ENCODE data around the gene HAUS5. TPM values are rescaled to one million over a fixed set of nuclear protein-coding genes. Genes with fewer than 3 reads are reported as not detected.

Gene HAUS5
- total and polyA plus RNA-seq, 10 of the 15 experiments (the other 5 are each of a cell fraction or from before 2014, with no cell fraction given): 3.1 to 32.6 (median 17.6) TPM

GRCh38 chr19:35648017-35648961 is 35.8 kb downstream of the HAUS5 start, which contains the start of gene COX6B1 (continued):
- no peak for TF ChIP-seq EP300 (IDR thresholded peaks at IDR 0.05; ENCODE audit: borderline replicate concordance in 1 of 2, control insufficient read depth in 1 of 2, low read depth in 2 of 2, low read length in 2 of 2)
- TF ChIP-seq SREBF2 (IDR thresholded peaks at IDR 0.05; ENCODE audit: low read length): no peak
- TF ChIP-seq TARDBP (IDR thresholded peaks at IDR 0.05; ENCODE audit: borderline replicate concordance): no peak
- TF ChIP-seq PAX5 (IDR thresholded peaks at IDR 0.05; ENCODE audit: borderline replicate concordance, low read depth, low read length): peak; percentile 42; the same call in 1 of the 2 replicates
- no peak for TF ChIP-seq GATAD2B (conservative IDR thresholded peaks at IDR 0.05; ENCODE audit: low read depth)
- no peak for TF ChIP-seq SIN3A (IDR thresholded peaks at IDR 0.05; ENCODE audit: low read depth, low read length)
- TF ChIP-seq TBL1XR1 (IDR thresholded peaks at IDR 0.05; ENCODE audit: low read depth, low read length): no peak
- TF ChIP-seq BCL3 (IDR thresholded peaks at IDR 0.05; ENCODE audit: borderline replicate concordance, insufficient read depth, low read depth, low read length, poor library complexity, severe bottlenecking): no peak
- TF ChIP-seq MTA3 (IDR thresholded peaks at IDR 0.05; ENCODE audit: borderline replicate concordance, low read length): no peak
- TF ChIP-seq KLF5 (IDR thresholded peaks at IDR 0.05; ENCODE audit: partially characterized antibody): no peak
- no peak for TF ChIP-seq EED (IDR thresholded peaks at IDR 0.05; ENCODE audit: low read depth)
- TF ChIP-seq SIX5 (IDR thresholded peaks at IDR 0.05; ENCODE audit: low read depth, low read length, severe bottlenecking): peak; percentile 2
- no peak for TF ChIP-seq ZBTB33 (IDR thresholded peaks at IDR 0.05)
- TF ChIP-seq RCOR1 (conservative IDR thresholded peaks at IDR 0.05; ENCODE audit: low read depth, low read length): no peak
- TF ChIP-seq WRNIP1 (IDR thresholded peaks at IDR 0.05; ENCODE audit: borderline replicate concordance, low read depth, low read length): no peak
- TF ChIP-seq IRF3 (IDR thresholded peaks at IDR 0.05): peak; percentile 80
- TF ChIP-seq SKIL (IDR thresholded peaks at IDR 0.05; ENCODE audit: low read depth, poor library complexity, severe bottlenecking): no peak
- no peak for TF ChIP-seq LARP7 (IDR thresholded peaks at IDR 0.05)
- peak; percentile 42; the same call in 1 of the 2 replicates for TF ChIP-seq HCFC1 (IDR thresholded peaks at IDR 0.05; ENCODE audit: low read length)
- no peak for TF ChIP-seq CEBPB (IDR thresholded peaks at IDR 0.05; ENCODE audit: borderline replicate concordance in 1 of 2, low read depth in 2 of 2, low read length in 2 of 2)
- no peak for TF ChIP-seq TCF12 (IDR thresholded peaks at IDR 0.05; ENCODE audit: low read depth, low read length)
- no peak for TF ChIP-seq ZNF274 (IDR thresholded peaks at IDR 0.05; ENCODE audit: insufficient read depth, insufficient read length)
